GM21717 (cell line): Measurements from ENCODE around the gene KPNB1.

ENCODE experiments used
- ATAC-seq: cut with Tn5 transposase; IDR thresholded peaks from one replicate; pipeline ENCODE4 v1.9.1; 2021; ENCODE audit warnings: mild to moderate bottlenecking, moderate library complexity; ENCODE audit not compliant: unreplicated experiment

The KPNB1 gene

DNA sequence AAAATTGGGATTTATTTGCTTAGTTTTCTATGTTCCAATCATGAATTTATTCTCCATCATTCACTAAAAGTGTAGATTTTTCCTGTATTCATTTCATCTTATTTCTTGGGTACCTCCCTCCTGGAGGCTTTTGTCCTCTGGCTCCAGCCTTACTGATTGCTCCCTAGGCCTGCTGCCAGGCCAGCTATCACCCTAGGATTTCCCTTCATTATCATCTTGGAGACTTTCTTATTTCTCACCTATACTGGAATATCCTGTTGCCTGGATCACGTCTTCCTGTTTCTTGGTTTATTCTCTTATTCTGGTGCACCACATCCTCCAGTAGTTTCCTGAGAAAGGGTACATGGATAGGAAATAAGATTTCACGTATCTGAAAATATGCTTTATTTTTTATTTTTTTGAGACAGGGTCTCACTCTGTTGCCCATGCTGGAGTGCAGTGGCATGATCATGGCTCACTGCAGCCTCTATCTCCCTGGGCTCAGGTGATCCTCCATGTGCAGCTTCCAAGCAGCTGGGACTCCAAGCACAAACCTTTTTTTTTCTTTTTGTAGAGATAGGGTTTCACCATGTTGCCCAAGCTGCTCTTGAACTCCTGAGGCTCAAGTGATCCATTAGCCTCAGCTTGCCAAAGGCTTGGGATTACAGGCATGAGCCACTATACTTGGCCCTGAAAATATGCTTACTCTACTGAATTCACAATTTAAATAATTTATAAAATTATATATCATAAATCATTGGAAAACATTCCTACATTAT lies 13.3 kb upstream of the KPNB1 start:
- no peak for ATAC-seq

DNA sequence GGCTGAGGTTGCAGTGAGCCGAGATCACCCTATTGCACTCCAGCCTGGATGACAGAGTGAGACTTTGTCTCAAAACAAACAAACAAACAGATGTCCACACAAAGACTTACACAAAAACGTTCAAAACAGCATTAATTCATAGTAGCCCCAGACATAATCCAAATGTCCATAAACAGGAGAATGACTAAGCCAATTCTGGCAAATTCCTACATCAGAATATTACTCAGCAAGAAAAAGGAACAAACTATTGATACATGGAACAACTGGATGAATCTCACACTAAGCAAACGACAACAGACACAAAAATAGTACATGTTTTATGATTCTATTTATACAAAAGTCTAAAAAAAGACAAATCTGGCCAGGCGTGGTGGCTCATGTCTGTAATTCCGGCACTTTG lies 10.8 kb upstream of the KPNB1 start:
- no peak for ATAC-seq

DNA sequence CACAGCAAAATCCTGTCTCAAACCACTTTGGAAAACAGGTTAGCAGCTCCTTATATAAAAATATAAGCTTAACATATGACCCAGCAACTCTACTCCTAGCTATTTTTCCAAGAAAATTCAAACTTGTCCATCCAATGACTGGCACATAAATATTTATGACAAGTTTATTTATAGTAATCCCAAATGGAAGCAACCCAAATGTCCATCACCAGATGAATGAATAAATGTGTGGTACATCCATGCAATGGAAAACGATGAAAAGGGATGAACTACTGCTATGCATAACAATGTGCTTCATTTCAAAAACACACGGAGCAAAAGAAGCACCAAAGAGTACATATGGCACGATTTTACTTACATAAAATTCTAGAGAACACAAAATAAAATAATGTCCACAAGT lies 9.6 kb upstream of the KPNB1 start:
- no peak for ATAC-seq

DNA sequence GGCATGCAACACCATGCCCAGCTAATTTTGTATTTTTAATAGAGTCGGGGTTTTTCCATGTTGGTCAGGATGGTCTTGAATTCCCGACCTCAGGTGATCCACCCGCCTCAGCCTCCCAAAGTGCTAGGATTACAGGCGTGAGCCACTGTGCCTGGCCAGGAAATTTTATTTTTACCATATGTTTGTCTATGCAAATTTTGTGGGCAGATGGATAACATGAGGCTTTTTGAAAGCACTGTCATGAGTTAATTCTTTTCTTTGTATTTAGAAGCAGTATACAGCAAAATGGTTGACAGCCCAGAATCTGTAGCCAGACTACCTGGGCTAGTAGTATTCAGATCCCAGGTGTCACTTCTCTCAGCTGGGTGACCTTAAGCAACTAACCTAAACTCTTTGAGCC lies 8.5 kb upstream of the KPNB1 start:
- ATAC-seq, result no peak

DNA sequence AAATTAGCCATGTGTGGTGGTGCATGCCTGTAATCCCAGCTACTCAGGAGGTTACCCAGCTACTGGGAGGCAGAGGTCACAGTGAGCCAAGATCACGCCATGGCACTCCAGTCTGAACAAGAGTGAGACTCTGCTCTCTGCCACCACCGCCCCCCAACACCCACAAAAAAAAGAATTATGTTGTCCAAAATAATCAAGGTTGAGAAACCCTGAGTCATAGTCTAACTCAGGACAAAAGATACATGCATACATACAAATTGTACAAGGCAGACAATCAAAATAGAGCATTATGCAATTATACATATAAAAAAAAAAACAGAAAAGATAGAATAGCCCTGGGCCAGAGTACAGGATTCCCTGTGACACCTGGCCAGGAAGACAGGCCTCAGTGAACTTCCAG lies 6.6 kb upstream of the KPNB1 start:
- ATAC-seq, result no peak

DNA sequence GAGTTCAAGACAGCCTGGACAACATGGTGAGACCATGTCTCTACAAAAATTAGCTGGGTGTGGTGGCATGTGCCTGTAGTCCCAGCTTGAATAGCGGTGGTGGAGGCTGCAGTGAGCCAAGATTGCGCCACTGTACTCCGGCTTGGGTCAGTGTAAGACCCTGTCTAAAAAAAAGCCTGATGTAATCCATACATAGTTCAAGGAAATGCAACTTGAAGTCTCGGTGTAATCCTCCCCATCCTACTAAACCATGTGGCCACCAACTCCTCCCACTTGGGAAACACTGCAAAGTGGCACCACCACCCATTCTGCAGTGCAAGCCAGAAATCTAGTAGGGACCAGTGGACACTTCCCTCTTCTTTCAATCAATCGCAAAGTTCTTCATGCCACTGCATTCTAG lies 5.4 kb upstream of the KPNB1 start:
- no peak for ATAC-seq

DNA sequence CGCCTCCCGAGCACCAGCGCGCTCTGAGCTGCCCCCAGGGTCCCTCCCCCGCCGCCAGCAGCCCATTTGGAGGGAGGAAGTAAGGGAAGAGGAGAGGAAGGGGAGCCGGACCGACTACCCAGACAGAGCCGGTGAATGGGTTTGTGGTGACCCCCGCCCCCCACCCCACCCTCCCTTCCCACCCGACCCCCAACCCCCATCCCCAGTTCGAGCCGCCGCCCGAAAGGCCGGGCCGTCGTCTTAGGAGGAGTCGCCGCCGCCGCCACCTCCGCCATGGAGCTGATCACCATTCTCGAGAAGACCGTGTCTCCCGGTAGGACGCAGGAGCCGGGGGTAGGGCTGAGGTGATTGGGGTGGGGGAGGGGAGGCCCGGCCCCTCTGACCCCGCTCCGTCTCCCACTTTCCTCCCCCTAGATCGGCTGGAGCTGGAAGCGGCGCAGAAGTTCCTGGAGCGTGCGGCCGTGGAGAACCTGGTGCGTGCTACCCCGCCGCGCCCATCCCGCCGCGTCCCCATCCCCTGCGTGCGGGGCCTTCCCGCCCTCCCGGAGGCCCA lies 329 bp downstream of the KPNB1 start:
- ATAC-seq, result peak; percentile 0

DNA sequence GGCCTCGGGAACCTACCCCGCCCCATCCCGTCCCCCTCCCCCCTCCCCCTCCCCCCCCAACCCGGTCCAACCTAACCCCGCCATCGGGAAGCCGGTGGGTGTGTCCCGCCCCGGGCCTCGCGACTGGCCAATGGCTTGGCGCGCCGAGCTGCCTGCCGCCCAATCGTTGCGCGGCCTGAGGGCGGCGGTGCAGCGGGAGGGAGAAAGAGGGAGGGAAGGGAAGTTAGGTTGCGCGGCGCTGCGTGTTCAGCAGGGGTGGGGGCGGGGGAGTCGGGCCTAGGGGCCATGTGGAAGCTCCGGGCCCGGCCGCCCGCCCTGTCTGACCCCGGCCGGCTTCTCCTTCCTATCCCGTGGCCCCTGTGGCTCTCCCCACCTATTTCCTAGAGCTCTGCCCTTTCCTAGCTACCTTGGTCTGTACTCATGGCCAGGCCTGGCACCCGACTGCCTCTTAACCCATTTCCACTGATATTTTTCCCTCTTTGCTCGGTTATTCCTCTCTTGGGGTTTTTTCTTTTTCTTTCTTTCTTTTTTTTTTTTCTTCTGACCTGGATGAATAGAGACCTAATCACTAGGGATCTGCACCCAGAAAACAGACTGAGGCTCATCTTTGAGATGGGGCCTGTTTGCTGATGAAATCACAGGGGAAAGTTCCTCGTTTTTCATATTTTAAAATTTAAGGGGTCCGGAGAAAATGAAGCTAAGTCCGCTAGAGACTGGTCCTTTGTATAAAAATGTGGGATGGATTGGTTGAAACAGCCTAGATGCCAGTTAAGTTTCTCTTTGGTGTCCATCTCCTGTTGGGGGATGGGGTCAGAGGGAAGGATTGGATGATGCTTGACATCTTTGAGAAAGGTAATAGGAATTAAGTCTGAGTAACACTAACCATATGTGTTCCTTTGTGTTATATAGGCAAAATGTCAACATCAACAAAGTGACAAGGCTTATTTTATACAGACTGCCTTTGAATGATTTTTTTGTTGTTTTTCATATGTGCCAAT lies 1.1 kb downstream of the KPNB1 start:
- ATAC-seq, result peak; percentile 50

DNA sequence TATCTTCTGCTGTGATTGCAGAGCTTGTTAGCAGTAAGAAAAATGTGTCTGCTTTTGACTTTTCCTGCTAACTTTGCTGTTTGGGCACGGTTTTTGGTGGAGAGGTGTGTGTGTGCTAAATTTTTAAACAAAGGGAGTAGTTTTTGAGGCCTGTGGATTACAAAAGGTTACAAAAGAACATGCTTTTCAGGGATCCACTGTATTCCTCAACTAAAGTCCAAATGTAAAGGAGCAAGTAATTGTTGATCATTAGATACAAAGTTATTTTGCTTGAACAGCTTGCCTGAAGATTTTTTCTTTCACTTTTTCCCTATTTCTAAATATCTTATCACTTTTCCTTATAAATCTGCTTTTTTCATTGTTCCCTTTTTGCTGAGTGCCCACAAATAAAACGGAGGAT lies 2.0 kb downstream of the KPNB1 start:
- no peak for ATAC-seq

DNA sequence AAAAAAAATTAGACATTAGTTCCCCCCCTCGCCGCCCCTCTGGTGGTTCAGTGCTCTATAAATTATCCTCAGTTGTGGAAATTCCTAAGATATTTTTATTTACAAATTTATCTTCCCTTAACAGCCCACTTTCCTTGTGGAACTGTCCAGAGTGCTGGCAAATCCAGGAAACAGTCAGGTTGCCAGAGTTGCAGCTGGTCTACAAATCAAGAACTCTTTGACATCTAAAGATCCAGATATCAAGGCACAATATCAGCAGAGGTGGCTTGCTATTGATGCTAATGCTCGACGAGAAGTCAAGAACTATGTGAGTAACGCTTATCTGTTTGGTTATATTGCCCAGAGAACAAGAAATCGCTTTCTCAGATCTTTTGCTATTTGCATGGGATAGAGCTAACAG lies 2.9 kb downstream of the KPNB1 start:
- no peak for ATAC-seq

DNA sequence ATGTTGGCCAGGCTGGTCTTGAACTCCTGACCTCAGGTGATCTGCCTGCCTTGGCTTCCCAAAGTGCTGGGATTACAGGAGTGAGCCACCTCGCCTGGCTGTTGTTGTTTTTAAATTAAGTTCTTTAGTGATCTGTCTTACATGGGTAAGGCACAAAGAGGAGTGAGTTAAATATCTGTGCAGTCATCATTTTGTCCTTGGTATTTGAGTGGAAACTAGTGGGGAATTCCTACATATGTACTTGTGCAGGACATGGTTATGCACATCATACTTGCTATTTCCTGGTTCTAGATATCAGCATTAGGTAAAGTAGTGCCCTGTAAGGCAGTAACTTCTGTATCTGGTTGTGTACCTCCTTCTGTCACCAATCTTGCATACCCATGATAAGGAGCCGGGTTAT lies 3.7 kb downstream of the KPNB1 start:
- ATAC-seq, result no peak

DNA sequence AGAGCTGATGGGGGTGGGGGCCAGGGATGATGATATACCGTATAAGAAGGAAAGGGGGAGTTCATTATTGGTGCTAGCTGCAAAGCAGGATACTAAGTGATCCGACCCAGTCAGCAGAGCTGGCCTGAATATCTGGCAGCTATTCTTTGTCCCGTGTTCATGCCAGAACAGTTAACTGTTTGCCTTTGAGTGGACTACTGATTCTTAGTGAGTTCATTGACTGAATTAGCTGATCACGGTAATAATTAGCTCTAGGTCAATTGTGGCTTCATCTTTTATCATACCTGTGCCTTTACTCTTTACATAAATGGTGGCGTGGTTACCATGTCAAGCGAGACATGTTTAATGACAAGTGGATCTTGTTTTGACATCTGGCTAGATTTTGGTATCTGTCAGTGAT lies 5.3 kb downstream of the KPNB1 start:
- ATAC-seq, result no peak

DNA sequence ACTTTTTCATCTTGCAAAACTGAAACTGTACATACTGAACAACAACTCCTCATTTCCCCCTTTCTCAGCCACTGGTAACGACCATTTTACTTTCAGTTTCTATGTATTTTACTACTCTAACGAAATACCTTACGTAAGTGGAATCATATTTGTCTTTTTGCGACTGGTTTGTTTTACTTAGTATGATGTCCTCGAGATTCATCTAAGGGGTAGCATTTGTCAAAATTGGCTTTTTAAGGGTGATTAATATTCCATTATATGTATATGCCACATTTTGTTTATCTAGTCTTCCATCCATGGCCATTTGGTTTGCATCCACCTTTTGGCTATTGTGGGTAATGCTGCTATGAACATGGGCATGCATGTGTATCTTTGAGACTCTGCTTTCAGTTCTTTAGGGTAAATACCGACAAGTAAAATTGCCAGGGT lies 10.4 kb downstream of the KPNB1 start:
- no peak for ATAC-seq

DNA sequence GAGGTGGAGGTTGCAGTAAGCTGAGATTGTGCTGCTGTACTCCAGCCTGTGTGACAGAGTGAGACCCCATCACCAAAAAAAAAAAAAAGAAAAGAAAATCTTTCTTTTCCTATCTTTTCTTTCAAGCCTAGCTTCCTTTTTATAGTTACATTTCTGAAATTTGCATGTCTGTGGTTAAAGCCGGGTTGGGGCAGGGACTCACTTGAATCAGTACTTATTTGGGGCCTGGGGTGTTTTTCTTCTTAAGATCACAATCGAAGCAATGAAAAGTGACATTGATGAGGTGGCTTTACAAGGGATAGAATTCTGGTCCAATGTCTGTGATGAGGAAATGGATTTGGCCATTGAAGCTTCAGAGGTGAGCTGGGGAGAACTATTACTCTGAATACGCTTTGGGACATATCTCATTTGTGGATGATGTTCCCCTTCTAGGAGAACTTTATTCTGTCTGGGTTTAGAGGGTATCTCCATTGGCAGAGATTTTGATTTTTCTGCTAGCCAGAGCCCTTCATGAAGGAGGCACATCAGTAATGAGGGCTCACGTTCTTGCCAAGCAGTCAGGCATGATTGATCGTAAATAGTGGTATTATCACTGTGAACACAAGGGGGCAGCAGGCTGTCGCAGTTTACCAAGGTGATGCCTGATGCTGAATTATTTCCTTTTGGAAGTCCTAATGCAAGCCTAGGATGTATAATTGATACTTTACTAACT lies 14.3 kb downstream of the KPNB1 start:
- ATAC-seq, result no peak

DNA sequence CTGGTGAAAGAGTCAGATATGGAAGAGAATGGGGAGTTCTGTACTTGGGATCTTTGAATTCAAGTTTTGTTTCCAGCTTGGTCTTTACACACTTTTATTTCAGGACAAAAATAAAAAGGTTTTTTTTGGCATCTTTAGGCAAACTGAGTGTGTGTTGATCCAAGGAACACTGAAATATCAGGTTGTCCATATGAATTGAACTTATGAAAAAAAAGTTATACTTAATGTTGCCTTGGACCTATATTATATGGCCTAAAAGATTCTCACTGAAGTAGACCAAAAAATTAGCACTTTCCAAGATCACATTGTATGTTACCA lies 14.9 kb downstream of the KPNB1 start:
- ATAC-seq, result no peak

DNA sequence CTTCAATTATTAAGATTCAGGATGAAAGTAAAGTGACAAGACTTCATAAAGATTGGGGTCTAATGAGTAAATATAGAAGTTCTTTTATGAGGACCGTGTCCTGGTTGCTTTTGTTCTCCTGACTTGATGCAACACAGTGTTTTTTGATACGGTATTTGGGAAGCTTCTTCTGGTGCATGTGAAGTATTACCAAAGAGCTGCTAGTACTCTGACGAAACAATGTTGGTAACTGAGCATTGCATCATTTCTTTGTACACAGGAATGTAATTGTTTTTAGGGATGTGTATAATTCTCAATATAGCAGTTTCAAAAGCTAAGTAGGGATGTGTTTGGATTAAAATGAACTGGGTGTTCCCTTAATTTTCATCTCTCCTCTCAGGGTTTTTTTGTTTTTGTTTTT lies 15.9 kb downstream of the KPNB1 start:
- no peak for ATAC-seq

DNA sequence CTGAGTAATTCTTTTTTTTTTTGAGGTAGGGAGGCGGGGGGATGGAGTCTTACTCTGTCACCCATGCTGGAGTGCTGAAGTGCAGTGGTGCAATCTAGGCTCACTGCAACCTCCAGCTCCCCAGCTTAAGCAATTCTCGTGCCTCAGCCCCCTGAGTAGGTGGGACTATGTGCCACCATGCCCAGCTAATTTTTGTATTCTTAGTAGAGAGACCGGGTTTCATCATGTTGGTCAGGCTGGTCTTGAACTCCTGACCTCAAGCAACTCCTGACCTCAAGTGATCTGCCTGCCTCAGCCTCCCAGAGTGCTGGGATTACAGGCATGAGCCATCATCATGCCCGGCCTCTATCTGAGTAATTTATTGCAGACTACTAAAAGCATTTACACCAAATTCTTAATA lies 19.4 kb downstream of the KPNB1 start:
- ATAC-seq, result no peak

DNA sequence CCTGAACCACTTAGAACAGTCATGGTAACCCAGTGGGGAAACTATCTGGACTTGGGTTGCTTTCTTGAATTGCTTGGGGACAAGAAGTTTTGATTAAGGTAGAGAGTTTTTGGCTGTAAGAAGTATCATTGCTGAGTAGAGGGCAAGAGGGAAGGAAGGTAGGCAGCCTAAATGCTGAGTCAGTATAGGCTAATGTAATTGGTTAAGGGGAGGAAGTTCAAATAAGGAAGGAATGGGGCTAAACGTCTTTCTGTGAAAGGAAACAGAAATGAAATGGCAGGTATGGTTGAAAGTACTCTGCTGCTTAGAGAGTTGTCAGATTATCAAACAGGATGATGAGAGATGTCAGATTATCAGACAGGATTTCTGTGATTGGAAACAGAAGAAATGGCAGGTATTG lies 20.3 kb downstream of the KPNB1 start:
- ATAC-seq, result no peak

DNA sequence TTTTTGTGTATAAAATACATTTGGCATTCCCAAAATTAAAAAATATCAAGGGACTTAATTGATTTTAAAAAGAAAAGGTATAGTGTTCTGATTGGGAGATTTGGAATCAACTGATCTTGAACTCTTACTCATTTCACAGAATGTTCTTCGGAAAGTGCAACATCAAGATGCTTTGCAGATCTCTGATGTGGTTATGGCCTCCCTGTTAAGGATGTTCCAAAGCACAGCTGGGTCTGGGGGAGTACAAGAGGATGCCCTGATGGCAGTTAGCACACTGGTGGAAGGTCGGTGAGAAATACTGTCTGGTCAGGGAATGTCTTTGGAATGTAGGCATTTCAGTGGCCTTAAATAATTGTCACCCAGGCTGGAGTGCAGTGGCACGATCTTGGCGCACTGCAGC lies 24.8 kb downstream of the KPNB1 start:
- no peak for ATAC-seq

DNA sequence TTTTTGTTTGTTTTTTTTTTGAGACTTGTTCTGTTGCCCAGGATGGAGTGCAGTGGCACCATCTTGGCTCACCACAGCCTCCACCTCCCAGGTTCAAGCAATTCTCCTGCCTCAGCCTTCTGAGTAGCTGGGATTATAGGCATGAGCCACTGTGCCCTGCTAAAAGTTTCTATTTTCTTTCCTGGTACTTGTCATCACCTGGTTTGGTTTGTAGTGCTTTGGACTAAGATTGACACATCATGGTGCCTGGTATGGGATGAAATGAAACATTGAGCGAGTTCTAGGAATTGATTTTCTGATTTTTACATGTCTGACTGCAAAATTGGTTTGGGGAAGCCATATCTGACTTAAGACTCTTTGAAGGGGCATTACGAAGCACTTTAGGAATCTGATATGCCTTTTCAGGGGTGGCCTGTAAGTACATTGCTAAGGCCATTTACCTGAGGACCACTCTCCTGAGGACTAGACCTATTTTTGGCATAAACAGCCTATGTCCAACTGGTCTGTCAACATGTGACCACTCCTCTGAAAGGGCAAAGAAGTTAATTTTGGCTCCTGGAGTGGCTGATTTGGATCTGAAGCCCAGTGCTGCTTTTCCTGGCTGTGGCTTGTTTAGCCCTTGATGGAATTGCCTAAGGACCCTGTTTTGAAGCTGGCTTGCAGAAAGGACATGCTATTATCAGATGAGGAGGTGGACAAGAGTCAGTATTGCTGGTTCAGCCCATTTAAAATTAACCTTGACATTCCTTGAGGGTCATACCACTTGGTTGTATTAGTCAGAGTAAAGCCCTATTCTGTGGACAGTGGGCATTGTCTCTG lies 25.9 kb downstream of the KPNB1 start:
- no peak for ATAC-seq

DNA sequence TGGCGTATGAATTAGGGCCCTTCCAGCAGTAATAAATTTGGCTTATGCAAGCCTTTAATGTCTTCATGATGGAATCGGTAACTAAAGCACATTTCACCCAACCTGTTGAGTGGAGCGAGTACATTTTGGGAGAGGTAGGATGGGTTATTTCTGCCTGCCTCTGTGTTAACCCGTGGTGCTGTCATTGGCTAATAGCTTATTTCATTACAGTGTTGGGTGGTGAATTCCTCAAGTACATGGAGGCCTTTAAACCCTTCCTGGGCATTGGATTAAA lies 26.4 kb downstream of the KPNB1 start:
- no peak for ATAC-seq
